ENCODE data around the gene KCTD13. TPM values are rescaled to one million over a fixed set of nuclear protein-coding genes. Genes with fewer than 3 reads are reported as not detected.
"Not testable (repeated sequence)": the region's sequence is repeated elsewhere in the genome, so short reads cannot be mapped to it uniquely, and the experiment has no call there.

Gene KCTD13
- total RNA-seq, 1 experiment from 2014 or later: 10.2 TPM

- Histone ChIP-seq H3K27me3 (replicated peaks) (no peaks in the 10 kb centered on the region), H3K4me1 (replicated peaks) (peaks cover 24% of the 10 kb centered on the region), H3K27ac (no peak overlapping the region), H3K4me3 (no peak overlapping the region), H3K36me3 (no peaks in the 10 kb centered on the region), H3K9me3 (replicated peaks) (no peaks in the 10 kb centered on the region)
- no peak for DNase-seq (ENCODE audit: low read depth in 1 of 2, low spot score in 2 of 2)
Observed at GRCh38 chr16:29897333-29897732, 28.7 kb downstream of the KCTD13 start.

DNA sequence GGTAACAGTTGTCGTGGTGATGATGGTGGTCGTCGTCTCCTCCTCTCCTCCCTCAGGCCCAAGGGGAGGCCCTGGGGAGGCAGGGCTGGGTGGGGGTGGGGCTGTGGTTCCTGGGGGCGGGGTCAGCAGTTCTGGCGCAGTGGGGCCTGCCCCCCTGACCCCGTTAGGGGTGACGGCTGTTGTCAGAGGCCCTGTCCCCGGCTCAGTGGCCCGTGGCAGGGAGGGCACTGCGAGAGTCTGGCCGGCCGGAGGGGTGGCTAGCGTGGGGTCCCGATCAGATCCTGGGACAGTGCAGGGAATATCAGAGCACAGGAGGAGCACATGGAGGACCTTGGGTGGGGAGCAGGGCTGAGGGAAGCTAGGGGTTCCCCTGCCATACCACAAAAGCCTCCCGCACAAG, 29.2 kb downstream of the KCTD13 start:
- Histone ChIP-seq H3K36me3 (no peaks in the 10 kb centered on the region), H3K4me3 (no peak overlapping the region), H3K27ac (no peak overlapping the region), H3K27me3 (replicated peaks) (no peaks in the 10 kb centered on the region), H3K9me3 (replicated peaks) (no peaks in the 10 kb centered on the region), H3K4me1 (replicated peaks) (peaks cover 24% of the 10 kb centered on the region)
- no peak for DNase-seq (ENCODE audit: low read depth in 1 of 2, low spot score in 2 of 2)

DNA sequence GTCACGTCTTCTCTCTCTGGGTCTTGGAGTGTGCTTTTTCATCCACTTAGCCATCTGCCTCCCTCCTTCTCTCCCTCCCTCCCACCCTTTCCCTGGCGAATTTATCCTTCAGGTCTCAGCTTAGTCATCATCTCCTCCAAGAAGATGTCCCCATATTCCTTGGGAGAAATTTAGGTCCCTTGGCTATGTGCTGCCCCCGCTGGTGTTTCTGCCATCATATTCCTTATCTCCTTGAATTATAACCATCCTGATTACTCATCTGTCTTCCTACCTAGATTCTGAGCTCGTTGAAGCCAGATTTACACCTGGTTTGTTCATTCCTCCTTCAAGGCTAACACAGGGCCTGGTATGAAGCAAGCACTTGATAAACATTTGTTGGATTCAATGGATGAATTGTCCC, 31.7 kb downstream of the KCTD13 start:
- Histone ChIP-seq H3K4me1 (replicated peaks) (peaks cover 5% of the 10 kb centered on the region), H3K9me3 (replicated peaks) (no peaks in the 10 kb centered on the region), H3K36me3 (no peaks in the 10 kb centered on the region), H3K27ac (no peak overlapping the region), H3K27me3 (replicated peaks) (no peaks in the 10 kb centered on the region), H3K4me3 (no peak overlapping the region)
- DNase-seq (ENCODE audit: low read depth in 1 of 2, low spot score in 2 of 2): no peak

DNA sequence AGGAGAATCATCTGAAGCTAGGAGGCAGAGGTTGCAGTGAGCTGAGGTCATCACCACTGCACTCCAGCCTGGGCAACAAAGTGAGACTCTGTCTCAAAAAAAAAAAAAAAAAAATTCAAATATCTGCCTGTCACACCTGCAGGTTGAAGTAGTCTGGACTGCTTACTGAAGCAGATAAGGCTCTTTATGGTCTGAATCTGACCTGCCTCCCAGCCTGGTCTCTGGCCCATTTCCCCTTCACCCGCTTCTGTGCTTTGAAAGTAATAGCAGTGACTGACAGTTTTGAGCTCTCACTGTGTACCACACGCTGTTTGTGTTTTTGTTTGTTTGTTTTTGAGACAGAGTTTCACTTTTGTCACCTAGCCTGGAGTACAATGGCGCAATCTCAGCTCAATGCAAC, 32.5 kb downstream of the KCTD13 start:
- H3K9me3 ChIP-seq (replicated peaks): no peaks in the 10 kb centered on the region
- DNase-seq (ENCODE audit: low read depth in 1 of 2, low spot score in 2 of 2): no peak

GRCh38 chr16:29892458-29892813, 33.6 kb downstream of the KCTD13 start:
- H3K27ac ChIP-seq: no peak overlapping the region
- H3K9me3 ChIP-seq (replicated peaks): no peaks in the 10 kb centered on the region
- DNase-seq (ENCODE audit: low read depth in 1 of 2, low spot score in 2 of 2): no peak
- H3K4me1 ChIP-seq (replicated peaks): no peaks in the 10 kb centered on the region
- H3K4me3 ChIP-seq: no peak overlapping the region
- H3K36me3 ChIP-seq: no peaks in the 10 kb centered on the region
- no peaks in the 10 kb centered on the region for H3K27me3 ChIP-seq (replicated peaks)

More for the DNA sequence above, 32.5 kb downstream of the KCTD13 start:
- Histone ChIP-seq H3K4me1 (replicated peaks) (peaks cover under 1% of the 10 kb centered on the region), H3K36me3 (no peaks in the 10 kb centered on the region), H3K27me3 (replicated peaks) (no peaks in the 10 kb centered on the region), H3K4me3 (no peak overlapping the region), H3K27ac (no peak overlapping the region)

DNA sequence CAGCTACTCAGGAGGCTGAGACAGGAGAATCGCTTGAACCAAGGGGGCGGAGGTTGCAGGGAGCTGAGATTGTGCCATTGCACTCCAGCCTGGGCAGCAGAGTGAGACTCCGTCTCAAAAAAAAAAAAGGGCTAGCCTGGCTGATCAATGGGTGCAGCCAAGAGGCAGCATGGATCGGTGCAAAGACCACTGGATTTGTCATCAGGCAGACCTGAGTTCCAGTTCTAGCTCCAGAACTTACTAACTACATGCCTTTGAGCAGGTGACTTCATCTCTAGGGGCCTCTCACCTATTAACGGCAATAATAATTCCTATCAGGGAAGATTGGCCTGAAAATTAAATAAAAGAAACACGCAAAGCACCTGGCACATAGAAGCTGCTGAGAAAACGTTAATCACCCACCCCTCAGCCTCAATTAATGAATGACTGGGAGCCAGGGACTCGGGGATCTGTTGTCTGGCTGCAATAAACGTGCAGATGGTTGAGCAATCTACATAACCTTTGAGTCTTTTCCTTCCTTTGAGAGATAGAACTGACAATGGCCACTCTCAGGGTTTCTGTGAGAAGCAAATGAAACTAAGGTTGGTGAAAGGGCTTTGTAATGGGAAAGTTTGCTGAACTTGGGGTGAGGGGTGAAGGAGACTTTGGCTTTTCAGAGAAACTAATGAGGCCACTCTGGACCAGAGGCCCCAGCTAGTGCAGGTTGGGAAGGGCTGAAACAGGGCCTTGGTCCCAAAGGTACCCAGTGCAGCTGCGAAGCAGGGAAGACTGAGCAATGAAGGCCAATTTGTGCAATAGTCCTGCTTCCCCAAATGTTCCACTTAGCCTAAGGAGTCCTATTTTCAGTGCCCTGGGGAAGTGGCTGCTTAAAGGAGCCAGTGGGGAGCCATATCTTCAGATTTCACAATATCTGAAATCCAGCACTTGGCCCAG, 34.2 kb downstream of the KCTD13 start:
- Histone ChIP-seq H3K4me3 (no peak overlapping the region), H3K27me3 (replicated peaks) (no peaks in the 10 kb centered on the region), H3K4me1 (replicated peaks) (no peaks in the 10 kb centered on the region), H3K36me3 (no peaks in the 10 kb centered on the region), H3K9me3 (replicated peaks) (no peaks in the 10 kb centered on the region), H3K27ac (no peak overlapping the region)
- DNase-seq (ENCODE audit: low read depth in 1 of 2, low spot score in 2 of 2): no peak

GRCh38 chr16:29889372-29889771, 36.7 kb downstream of the KCTD13 start:
- H3K27ac ChIP-seq: not testable (repeated sequence)

GRCh38 chr16:29883987-29884386, 42.0 kb downstream of the KCTD13 start:
- Histone ChIP-seq H3K4me3 (no peak overlapping the region), H3K4me1 (replicated peaks) (no peaks in the 10 kb centered on the region), H3K27ac (no peak overlapping the region), H3K9me3 (replicated peaks) (no peaks in the 10 kb centered on the region), H3K36me3 (no peaks in the 10 kb centered on the region), H3K27me3 (replicated peaks) (no peaks in the 10 kb centered on the region)
- no peak for DNase-seq (ENCODE audit: low read depth in 1 of 2, low spot score in 2 of 2)

More at GRCh38 chr16:29889372-29889771, 36.7 kb downstream of the KCTD13 start:
- not testable (repeated sequence) for H3K4me1 ChIP-seq (replicated peaks); H3K4me3 ChIP-seq; DNase-seq (ENCODE audit: low read depth in 1 of 2, low spot score in 2 of 2); H3K36me3 ChIP-seq; H3K27me3 ChIP-seq (replicated peaks); H3K9me3 ChIP-seq (replicated peaks)

DNA sequence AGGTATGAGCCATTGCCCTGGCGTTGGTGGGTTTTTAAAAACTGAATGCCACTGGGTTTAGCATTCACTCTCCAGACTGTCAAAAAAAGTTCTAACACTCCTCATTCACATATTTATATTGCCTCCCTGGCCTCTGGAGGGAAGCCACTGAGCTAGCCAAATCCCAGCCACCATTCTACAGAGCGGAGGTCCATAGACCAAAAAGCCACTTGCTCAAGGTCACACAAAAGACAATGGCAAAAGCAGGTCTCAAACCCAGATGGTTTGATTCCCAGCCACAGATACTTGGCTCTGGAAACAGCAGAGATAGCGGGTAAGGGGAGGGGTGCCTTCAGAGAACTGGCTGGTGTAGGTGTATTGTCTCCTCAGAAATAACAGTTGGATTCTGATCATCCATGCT, 45.0 kb downstream of the KCTD13 start:
- no peak overlapping the region for H3K4me3 ChIP-seq
- peaks cover 7% of the 10 kb centered on the region for H3K27me3 ChIP-seq (replicated peaks)
- no peak overlapping the region for H3K27ac ChIP-seq
- H3K36me3 ChIP-seq: no peaks in the 10 kb centered on the region
- no peaks in the 10 kb centered on the region for H3K4me1 ChIP-seq (replicated peaks)
- no peak for DNase-seq (ENCODE audit: low read depth in 1 of 2, low spot score in 2 of 2)
- H3K9me3 ChIP-seq (replicated peaks): no peaks in the 10 kb centered on the region

DNA sequence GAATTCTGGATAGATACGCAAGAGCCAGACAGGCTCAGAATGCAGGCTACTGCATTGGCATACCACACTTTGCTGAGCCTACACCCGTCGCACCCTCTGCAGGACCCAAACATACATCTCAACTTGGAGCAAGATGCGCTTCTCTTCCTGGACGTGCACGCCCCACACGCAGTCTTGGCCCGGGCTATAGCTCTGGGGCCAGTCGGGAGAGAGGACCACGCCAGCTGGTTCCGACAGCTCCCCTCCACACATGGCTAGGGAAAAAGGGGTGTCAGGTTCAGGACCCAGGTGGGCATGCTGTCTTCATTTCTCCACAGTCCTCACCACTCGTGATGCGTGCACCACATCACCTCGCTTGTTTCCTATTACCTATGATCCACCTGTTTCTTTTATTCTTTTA, 47.9 kb downstream of the KCTD13 start:
- Histone ChIP-seq H3K27me3 (replicated peaks) (peaks cover 7% of the 10 kb centered on the region), H3K4me1 (replicated peaks) (no peaks in the 10 kb centered on the region)
- no peak for DNase-seq (ENCODE audit: low read depth in 1 of 2, low spot score in 2 of 2)

DNA sequence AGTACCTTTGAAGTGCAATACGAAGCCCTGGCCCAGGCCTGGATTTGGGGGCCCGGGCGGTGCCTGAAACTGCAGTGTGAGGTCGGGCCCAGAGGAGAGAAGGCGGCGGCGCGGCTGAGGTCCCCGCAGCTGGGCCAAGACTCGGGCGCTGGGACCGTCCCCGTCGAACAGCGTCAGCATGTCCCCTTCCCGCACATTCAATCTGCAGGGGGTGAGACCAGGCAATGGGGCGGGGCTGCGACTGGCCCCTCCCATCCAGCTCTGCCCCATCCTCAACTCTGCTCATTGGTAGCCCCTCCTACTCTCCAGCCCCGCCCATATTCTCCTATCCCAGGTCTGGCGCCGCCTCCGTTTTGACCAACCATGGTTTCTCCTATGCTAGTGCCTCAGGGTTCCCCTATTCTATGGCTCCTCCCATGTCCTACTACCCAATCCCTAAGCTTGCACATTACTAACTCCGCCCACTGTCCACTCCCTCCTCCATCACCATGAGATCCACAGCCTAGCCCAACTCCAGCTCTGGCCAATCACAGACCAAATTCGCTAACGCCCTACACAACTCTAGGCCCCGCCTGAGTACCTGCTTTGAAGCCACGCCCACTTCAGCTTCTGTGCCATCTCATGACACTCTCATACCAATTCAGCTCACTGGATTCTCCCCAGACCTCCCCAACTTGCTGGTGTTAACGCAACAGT, 48.6 kb downstream of the KCTD13 start:
- DNase-seq (ENCODE audit: low read depth in 1 of 2, low spot score in 2 of 2): peak in 1 of 2 experiments; percentile 6
- H3K4me1 ChIP-seq (replicated peaks): no peaks in the 10 kb centered on the region

More for the DNA sequence above, 47.9 kb downstream of the KCTD13 start:
- Histone ChIP-seq H3K9me3 (replicated peaks) (no peaks in the 10 kb centered on the region), H3K36me3 (no peaks in the 10 kb centered on the region), H3K4me3 (no peak overlapping the region), H3K27ac (no peak overlapping the region)

DNA sequence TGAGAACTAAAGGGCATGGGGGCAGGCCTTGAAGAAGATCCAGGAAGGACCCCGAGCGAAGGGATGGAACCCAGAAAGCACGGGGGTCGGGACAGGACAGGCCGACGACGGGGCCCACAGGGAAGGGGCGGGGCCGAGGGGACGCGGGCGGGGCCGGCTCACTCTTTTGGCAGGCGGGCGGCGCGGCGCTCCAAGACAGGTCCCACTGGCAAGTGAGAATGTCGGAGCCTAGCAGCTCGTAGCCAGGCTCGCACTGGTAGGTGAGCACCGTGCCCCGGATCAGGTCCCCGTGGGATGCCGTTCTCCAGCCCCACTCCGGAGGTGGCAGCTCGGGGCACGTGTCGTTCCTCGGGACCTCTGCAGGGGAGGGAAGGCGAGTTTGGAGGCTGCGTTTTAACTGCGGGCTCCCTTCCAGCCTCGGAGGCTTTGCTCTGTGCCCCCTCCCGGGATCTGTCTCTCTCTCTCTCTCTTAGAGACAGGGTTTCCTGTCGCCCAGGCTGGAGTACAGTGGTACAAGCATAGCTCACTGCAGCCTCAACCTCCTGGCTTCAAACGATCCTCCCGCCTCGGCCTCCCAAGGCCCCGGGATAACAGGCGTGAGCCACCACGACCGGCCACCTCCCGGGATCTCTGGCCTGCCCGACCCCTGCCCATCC, 49.3 kb downstream of the KCTD13 start:
- Histone ChIP-seq H3K27ac (no peak overlapping the region), H3K27me3 (replicated peaks) (peaks cover 7% of the 10 kb centered on the region), H3K9me3 (replicated peaks) (no peaks in the 10 kb centered on the region), H3K36me3 (no peaks in the 10 kb centered on the region), H3K4me3 (no peak overlapping the region), H3K4me1 (replicated peaks) (no peaks in the 10 kb centered on the region)
- DNase-seq (ENCODE audit: low read depth in 1 of 2, low spot score in 2 of 2): no peak

More for the DNA sequence above, 48.6 kb downstream of the KCTD13 start:
- H3K27ac ChIP-seq: no peak overlapping the region
- no peaks in the 10 kb centered on the region for H3K36me3 ChIP-seq
- no peak overlapping the region for H3K4me3 ChIP-seq
- H3K9me3 ChIP-seq (replicated peaks): no peaks in the 10 kb centered on the region
- H3K27me3 ChIP-seq (replicated peaks): peaks cover 7% of the 10 kb centered on the region

GRCh38 chr16:29876217-29876593, 49.8 kb downstream of the KCTD13 start:
- H3K4me3 ChIP-seq: no peak overlapping the region
- no peaks in the 10 kb centered on the region for H3K9me3 ChIP-seq (replicated peaks)
- DNase-seq (ENCODE audit: low read depth in 1 of 2, low spot score in 2 of 2): no peak
- H3K27ac ChIP-seq: no peak overlapping the region
- H3K27me3 ChIP-seq (replicated peaks): peaks cover 7% of the 10 kb centered on the region
- H3K36me3 ChIP-seq: no peaks in the 10 kb centered on the region
- H3K4me1 ChIP-seq (replicated peaks): no peaks in the 10 kb centered on the region

DNA sequence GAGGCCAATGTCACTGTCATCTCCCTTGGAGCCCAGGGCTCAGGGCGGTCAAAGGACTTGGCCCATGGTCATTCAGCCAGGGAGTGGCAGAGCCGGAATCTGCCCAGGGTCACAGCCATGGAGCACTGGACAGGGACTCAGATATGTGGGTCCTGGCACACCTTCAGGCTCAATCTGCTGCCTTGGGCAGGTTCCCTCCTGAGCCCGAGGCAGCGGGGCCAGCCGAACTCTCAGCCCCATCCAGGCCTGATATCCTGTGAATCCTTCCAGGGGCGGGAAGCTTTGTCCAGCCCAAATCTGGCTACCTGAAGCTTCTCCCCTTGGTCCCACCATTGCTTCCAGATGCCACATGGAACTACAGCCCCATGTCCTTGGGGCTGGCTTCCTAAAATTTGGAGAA, 50.8 kb downstream of the KCTD13 start:
- peaks cover 7% of the 10 kb centered on the region for H3K27me3 ChIP-seq (replicated peaks)
- H3K36me3 ChIP-seq: no peaks in the 10 kb centered on the region
- H3K4me1 ChIP-seq (replicated peaks): no peaks in the 10 kb centered on the region
- DNase-seq (ENCODE audit: low read depth in 1 of 2, low spot score in 2 of 2): no peak
- H3K9me3 ChIP-seq (replicated peaks): no peaks in the 10 kb centered on the region
- H3K27ac ChIP-seq: no peak overlapping the region
- H3K4me3 ChIP-seq: no peak overlapping the region
